PC-9 (cell line): ENCODE results near the gene PIK3C2G.

Source experiments
- EZH2 ChIP-seq: fragments of 200-600 bp; sonication (generic); IDR thresholded peaks from 2 replicates; pipeline ENCODE4 v1.8.0; 2017; ENCODE audit warnings: antibody characterized with exemption, low read depth
- TF ChIP-seq, protein P1 (sequence below): fragments of 200-600 bp; sonication (generic); conservative IDR thresholded peaks from 2 replicates; pipeline ENCODE4 v1.6.1; 2017; ENCODE audit warnings: mixed run types, antibody characterized with exemption, mild to moderate bottlenecking, moderate library complexity

DNA sequence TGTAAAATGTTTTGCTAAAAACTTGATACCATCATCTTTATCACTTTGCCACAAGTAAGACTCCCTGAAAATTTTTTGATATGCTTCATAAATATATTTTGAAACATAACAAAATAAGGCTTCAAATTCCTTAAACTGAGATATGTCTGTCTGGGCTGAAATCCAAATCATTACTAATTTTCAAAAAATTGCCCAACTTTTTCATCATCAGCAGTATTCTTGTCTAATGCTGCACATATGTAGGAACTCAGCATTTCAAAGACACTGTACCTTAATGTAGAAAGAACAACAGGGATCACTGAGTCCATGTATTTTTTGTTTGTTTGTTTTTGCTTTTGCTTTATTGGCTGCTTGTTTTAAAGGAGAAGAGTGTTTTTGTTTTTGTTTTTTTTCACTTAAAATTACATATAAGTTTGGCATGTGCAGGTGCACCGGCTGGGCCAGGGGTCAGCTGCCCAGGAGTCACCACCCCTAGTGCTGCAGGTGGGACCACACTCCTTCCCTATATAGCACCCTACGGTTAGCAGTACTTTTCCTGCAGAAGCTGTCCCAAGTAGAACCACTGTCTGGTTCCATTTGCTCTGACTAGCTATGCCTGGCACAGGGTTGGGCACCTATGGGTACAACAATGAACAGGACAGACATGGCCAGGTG is 231.2 kb downstream of the PIK3C2G start:
- no peak for TF ChIP-seq EZH2
- TF ChIP-seq, protein P1, sequence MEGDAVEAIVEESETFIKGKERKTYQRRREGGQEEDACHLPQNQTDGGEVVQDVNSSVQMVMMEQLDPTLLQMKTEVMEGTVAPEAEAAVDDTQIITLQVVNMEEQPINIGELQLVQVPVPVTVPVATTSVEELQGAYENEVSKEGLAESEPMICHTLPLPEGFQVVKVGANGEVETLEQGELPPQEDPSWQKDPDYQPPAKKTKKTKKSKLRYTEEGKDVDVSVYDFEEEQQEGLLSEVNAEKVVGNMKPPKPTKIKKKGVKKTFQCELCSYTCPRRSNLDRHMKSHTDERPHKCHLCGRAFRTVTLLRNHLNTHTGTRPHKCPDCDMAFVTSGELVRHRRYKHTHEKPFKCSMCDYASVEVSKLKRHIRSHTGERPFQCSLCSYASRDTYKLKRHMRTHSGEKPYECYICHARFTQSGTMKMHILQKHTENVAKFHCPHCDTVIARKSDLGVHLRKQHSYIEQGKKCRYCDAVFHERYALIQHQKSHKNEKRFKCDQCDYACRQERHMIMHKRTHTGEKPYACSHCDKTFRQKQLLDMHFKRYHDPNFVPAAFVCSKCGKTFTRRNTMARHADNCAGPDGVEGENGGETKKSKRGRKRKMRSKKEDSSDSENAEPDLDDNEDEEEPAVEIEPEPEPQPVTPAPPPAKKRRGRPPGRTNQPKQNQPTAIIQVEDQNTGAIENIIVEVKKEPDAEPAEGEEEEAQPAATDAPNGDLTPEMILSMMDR, result no peak
